CMK (cell line): Measurements from ENCODE around the gene LASP1NB.
"Not testable (repeated sequence)": the region's sequence is repeated elsewhere in the genome, so short reads cannot be mapped to it uniquely, and the experiment has no call there.

Experiments used
- DNase-seq: peaks from one replicate; pipeline ENCODE4 v3.0.0-alpha.2; 2010; ENCODE audit warnings: low read depth

The LASP1NB gene

DNA sequence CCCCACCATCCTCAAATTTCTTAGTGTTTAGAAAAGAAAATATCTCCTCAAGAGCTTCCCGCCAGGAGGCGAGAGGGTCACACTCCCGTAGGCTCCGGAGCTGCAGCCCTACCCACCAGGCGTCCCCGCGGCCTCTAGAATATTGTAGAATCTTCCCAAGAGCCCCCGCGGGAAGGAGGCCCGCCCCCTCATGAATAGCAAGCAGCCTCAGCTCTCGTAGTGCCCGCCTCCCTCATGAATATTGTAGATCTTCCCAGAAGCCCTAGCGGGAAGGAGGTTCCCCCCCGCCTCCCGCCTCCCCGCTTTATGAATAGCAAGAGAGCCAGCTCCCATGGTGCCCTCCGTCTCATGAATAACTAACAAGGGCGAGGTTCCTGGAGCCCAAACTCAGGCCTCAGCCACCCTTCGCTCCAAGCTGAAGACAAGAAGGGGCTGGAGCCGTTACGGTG lies 41.9 kb downstream of the LASP1NB start, which contains the start of gene FBXO47:
TSS of gene FBXO47 (minus strand) at position 114 of the 449 bp plus-strand sequence. CDS start 4,378 bp downstream, outside the sequence.
- no peak for DNase-seq

DNA sequence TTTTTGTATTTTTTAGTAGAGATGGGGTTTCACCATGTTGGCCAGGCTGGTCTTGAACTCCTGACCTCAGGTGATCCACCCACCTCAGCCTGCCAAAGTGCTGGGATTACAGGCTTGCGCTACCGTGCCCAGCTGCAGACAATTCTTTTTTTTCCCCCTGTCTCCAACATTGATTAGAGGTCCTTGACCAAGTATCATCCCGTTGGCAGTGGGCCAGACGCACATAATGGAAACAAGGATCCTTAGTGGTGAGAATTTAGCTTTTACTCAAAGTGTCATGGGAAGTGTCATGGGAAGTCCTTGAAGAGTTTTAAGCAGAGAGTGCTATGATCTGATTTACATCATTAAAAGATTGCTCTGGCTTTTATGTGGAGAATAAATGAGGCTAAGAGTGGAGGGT lies 43.9 kb downstream of the LASP1NB start:
- DNase-seq, result no peak

DNA sequence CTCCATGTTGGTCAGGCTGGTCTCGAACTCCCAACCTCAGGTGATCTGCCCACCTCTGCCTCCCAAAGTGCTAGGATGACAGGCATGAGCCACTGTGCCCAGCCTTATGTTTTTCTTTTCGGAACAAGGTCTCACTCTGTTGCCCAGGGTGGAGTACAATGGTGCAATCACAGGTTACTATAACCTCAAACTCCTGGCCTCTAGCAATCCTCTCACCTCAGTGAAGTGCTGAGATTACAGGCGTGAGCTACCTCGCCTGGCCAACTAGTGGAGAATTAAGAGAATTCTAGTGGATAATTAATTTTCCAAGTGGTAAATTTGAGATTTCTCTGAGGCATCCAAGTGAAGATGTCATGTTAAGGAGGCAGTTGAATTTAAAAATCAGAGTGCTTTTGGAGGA lies 44.7 kb downstream of the LASP1NB start:
- no peak for DNase-seq

DNA sequence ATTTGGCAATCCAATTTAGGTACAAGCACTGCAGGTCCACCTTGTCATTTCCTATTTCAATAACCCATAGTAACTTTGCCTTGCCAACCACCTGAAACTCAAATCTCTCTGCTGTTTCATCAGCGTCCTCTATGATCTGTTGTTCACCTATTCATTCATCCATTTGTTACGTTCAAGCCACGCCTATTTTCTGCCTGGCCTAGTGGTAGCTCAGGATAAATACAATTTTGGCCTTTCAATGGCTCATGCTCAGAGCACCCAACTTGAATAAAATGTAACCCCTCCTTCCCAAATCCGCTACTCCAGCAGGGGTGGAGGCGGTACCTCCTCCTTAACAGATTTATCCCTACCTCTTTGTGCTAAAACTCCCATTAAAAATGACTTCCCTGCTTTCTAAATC lies 45.4 kb downstream of the LASP1NB start:
- no peak for DNase-seq

DNA sequence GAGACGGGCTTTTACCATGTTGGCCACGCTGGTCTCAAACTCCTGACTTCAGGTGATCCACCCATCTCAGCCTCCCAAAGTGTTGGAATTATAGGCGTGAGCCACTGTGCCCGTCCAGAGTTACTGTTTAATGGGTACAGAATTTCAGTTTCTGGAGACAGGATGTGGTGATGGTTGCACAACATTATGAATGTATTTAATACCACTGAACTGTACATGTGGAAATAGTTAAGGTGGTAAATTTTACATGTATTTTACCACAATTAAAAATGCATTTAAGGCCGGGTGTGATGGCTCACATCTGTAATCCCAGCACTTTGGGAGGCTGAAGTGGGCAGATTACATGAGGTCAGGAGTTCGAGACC lies 50.8 kb downstream of the LASP1NB start:
- not testable (repeated sequence) for DNase-seq

DNA sequence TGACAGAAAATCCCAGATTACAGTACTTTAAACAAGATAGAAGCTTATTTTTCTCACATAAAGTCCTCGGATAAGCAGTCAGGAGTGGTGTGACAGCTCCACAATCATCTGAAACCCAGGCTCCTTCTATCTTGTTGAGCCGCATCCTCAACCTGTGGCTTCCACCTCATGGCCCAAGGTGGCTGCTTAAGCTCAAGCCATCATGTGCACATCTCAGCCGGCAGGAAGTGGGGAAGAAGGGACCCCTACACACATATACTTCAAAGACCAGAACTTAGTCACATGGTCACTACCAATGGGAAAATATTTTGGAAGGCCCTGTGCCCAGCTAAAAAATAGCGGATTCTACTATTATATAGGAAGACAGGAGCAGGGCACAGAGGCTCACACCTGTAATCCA lies 52.8 kb downstream of the LASP1NB start:
- DNase-seq, result no peak
